ENCODE measurements around the gene WASHC4. TPM values are rescaled to one million over a fixed set of nuclear protein-coding genes. Genes with fewer than 3 reads are reported as not detected.
"Not testable (repeated sequence)": the region's sequence is repeated elsewhere in the genome, so short reads cannot be mapped to it uniquely, and the experiment has no call there.

Gene WASHC4
- total RNA-seq, 1 donor from 2014 or later, result 26.1 TPM

DNA sequence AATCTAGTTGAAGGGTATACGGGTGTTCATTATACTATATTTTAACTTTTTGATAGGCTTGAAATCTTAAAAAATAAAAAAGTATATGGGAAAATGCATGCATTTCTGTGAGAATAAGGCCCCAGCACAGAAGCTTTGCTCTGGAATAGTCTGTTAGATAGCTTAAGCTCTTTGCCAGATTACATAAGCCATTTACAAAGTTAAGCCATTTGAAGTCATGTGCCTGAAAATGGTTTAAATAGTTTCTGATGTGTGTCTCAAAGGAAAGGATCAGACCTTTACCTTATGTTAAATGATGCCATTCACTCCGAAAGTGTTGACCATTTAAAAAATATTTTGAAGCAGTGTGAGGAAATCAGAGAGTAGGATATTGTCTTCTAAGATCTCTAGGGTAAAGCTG, 51.3 kb downstream of the WASHC4 start:
- ATAC-seq, result no peak
- DNase-seq (ENCODE audit: low spot score), result no peak

DNA sequence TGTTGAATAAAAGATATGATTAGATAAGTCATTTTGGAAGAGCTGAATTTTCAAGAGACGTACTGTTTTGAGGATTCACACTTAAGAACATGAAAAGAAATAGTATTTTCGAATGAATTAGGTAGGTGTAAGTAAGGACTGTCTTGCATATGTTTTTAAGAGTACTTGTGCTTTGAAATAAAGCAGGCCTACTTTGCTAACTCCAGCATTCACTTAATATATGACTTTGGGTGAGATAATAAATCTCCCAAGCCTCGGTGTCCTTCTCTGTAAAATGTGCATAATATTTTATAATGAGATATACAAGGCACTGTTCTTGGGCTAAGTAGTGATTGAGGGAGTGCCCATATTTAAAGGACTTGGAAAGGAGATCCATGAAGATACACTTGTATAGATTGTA, 54.6 kb downstream of the WASHC4 start:
- ATAC-seq, result no peak
- no peak for DNase-seq (ENCODE audit: low spot score)

DNA sequence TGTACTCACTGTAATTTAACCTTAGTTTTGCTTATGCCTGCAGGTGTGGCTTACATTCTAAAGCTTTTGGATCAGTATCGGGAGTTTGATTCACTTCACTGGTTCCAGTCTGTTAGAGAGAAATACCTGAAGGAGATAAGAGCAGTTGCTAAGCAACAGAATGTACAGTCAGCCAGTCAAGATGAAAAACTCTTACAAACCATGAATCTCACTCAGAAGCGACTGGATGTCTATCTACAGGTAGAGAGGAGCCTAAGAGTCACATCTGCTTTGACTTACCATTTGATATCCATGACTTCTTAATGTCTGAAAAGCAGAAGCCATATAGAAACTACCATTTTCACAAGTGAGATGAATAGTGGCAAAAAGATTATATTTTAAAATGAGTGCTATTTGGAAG, 56.5 kb downstream of the WASHC4 start:
- ATAC-seq, result no peak
- DNase-seq (ENCODE audit: low spot score), result no peak

- ATAC-seq, result no peak
- DNase-seq (ENCODE audit: low spot score), result no peak
Observed at GRCh38 chr12:105166736-105167135, 59.2 kb downstream of the WASHC4 start.

GRCh38 chr12:105167346-105167745, 59.8 kb downstream of the WASHC4 start:
- no peak for ATAC-seq
- DNase-seq (ENCODE audit: low spot score), result no peak

DNA sequence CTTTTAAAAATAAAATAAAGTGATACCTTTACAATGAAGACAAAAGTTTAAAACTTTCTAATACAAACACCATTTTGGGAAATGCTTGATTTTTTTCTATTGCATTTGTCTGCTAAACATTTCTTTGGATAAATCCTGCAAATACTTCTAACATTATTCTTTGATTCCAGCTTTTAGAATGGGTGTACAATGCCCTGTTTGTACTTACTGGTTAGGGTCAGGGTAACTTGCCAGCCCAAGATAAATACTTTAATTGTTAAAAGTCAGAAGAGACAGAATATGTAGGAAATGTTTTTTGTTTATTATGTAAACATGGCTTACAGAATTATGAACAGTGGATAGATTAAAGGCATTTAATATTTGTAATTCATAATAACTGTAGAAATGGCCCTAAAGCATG, 60.5 kb downstream of the WASHC4 start:
- DNase-seq (ENCODE audit: low spot score) (no peak), ATAC-seq (no peak)

- no peak for DNase-seq (ENCODE audit: low spot score)
- no peak for ATAC-seq
Observed at GRCh38 chr12:105170139-105170538, 62.6 kb downstream of the WASHC4 start.

DNA sequence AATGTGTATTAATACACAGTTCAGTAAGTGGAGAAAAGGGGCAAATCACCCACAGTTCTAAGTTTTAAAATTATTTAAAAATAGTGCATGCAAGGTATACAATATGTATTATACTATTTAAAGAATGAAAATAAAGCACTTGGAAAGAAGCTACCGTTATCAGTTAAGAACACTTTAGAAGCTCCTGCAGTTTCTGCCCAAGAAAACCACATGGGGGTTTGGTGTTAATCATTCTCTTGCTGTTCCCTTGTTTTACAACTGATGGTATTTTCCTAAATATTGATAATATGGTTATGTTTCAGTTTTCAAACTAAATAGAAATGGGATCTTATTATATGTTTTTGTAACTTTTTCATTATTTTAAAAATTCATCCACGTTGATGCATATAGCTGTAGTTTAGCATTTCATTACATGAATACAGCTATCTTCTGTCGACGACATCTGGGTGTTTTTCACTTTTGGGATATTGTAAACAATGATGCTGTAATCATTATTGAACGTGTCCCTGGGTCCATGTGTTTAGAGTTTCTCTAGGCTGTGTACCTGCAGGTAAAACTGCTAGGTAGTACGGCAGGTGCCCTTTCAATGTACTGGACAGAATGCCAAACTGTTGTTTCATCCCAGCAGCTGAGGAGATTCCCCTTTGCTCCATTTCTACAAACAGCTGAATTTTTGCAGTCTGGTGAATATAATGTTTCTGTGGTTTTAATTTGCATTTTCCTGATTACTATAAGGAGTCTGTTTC, 64.3 kb downstream of the WASHC4 start:
- ATAC-seq, result peak; percentile 79

GRCh38 chr12:105175397-105175990, 68.0 kb downstream of the WASHC4 start:
- ATAC-seq, result no peak
- DNase-seq (ENCODE audit: low spot score), result no peak

More for the DNA sequence above, 64.3 kb downstream of the WASHC4 start:
- no peak for DNase-seq (ENCODE audit: low spot score)

- ATAC-seq (no peak), DNase-seq (ENCODE audit: low spot score) (no peak)
Observed at GRCh38 chr12:105177208-105177607, 69.7 kb downstream of the WASHC4 start.

DNA sequence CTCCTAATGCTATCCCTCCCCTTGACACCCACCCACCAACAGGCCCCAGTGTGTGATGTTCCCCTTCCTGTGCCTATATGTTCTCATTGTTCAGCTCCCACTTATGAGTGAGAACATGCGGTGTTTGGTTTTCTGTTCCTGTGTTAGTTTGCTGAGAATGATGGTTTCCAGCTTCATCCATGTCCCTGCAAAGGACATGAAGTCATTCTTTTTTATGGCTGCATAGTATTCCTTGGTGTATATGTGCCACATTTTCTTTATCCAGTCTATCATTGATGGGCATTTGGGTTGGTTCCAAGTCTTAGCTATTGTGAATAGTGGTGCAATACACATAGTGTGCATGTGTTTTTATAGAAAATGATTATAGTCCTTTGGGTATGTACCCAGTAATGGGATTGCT, 71.6 kb downstream of the WASHC4 start:
- not testable (repeated sequence) for DNase-seq (ENCODE audit: low spot score); ATAC-seq

GRCh38 chr12:105183406-105183805, 75.9 kb downstream of the WASHC4 start:
- DNase-seq (ENCODE audit: low spot score); ATAC-seq: not testable (repeated sequence)

DNA sequence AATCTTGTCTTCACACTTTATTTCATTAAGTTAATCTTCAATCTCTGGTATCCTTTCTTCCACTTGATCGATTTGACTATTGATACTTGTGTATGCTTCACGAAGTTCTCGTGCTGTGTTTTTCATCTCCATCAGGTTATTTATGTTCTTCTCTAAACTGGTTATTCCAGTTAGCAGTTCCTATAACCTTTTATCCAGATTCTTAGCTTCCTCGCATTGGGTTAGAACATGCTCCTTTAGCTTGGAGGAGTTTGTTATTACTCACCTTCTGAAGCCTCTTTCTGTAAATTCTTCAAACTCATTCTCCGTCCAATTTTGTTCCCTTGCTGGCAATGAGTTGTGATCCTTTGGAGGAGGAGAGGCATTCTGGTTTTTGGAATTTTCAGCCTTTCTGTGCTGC, 76.4 kb downstream of the WASHC4 start:
- ATAC-seq; DNase-seq (ENCODE audit: low spot score): not testable (repeated sequence)

DNA sequence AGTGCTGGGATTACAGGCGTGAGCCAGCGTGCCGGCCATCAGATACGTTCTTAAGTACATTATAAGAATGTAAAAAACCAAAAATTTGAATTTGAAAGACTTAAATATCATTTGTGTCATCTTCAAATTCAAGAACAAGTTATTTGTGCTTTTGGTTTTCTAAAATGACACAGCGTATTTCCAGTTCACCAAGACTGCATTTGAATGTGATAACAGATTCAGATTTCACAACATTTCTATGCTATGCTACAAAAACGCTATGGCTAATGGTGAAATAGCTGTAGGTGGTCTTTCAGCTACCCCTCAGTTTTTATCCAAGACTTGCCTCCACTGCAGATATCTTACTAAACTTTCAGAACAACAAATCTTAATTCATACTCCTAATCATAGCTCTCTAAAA, 81.8 kb downstream of the WASHC4 start:
- ATAC-seq, result no peak
- no peak for DNase-seq (ENCODE audit: low spot score)

- no peak for ATAC-seq
- DNase-seq (ENCODE audit: low spot score), result no peak
Observed at GRCh38 chr12:105190530-105190929, 83.0 kb downstream of the WASHC4 start.

GRCh38 chr12:105192624-105193225, 85.2 kb downstream of the WASHC4 start:
- no peak for DNase-seq (ENCODE audit: low spot score)
- peak; percentile 25 for ATAC-seq

- DNase-seq (ENCODE audit: low spot score), result no peak
- peak; percentile 73 for ATAC-seq
Observed at GRCh38 chr12:105194947-105195346, 87.4 kb downstream of the WASHC4 start.

DNA sequence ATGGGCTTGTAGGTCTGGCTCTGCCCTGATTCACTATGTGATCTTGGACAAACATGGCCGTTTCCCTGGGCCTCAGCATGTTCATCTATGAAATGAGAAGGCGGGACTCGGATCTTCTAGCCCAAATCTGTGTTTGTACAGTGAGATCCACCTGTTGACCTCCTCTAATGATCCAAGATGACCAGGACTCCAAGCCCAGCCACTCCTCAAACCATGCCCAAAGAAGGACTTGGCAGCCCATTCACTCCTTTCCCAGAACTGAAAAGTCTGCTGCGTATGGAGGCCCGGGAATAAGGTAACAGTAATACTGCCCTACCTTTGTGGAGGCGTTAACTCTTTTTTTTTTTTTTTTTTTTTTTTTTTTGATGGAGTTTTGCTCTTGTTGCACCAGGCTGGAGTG, 88.6 kb downstream of the WASHC4 start:
- no peak for ATAC-seq
- DNase-seq (ENCODE audit: low spot score), result no peak

DNA sequence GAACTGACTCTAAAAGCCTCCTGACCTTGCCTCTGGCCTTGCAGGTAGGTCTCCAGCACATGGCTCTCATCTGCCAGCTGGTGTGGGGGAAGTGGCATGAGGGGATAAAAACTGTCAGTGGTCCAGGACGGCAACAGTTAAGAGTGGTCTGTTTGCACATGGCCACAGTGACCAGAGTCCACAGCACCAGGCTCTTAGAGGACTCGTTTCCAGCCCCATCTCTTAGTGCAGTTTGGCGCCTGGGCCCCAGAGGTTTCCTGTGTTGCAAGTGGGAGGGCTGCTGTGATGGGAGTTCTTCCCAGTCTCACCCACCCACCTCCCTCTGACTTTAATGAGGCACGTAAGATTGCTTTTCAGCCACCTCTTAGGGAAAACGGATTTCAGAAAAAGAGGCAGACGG, 91.4 kb downstream of the WASHC4 start:
- ATAC-seq (no peak), DNase-seq (ENCODE audit: low spot score) (no peak)

DNA sequence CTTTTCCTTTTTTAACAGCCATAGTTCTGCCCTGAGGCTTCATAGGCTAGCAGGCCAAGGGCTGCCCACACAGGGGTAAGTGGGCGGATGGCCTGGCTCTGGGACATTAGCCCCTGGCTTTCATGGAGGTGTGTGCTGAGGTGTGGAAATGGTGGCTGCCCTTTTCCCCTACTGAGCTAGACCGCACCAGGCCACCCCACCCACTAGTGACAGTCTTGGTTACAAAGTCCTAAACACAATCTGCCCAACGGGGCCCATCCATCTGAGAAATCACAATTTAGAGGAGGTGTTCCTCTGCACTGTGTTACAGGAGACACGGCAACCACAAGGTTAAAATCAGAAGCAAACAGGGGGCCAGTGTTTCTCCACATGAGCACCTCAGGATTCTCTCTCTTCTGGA, 92.9 kb downstream of the WASHC4 start:
- no peak for ATAC-seq
- no peak for DNase-seq (ENCODE audit: low spot score)

DNA sequence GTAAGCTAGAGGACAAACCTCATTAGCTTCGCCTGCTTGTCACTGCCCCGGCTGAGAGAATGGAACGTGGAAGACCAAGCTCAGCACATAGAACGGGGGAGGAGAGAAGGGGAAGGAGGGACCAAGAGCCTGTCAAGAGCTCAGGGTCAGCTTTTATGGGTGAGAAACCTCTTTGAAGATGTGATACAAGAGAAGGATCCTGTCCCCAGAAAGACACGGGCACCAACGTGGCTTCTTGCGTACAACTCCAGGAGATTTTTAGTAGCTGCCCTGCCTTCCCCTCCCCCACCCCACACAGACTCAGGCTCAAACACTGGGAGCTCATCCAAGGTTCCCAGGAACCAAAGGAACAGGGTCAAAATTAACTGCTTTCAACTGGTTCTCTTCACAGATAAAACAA, 93.8 kb downstream of the WASHC4 start:
- peak; percentile 87 for ATAC-seq
- peak; percentile 66 for DNase-seq (ENCODE audit: low spot score)

GRCh38 chr12:105202202-105202601, 94.7 kb downstream of the WASHC4 start:
- no peak for DNase-seq (ENCODE audit: low spot score)
- no peak for ATAC-seq

All from left lobe of liver (tissue), 2 donors.